HG03558 (cell line): ENCODE measurements around the gene ADAMTS7.
"Not testable (repeated sequence)": the region's sequence is repeated elsewhere in the genome, so short reads cannot be mapped to it uniquely, and the experiment has no call there.

Source experiments
- ATAC-seq: cut with Tn5 transposase; IDR thresholded peaks from one replicate; pipeline ENCODE4 v1.9.1; 2021; ENCODE audit warnings: moderate number of reproducible peaks; ENCODE audit not compliant: unreplicated experiment; ENCODE audit errors: extremely low read depth

The ADAMTS7 gene

GRCh38 chr15:78766641-78767071, 44.6 kb downstream of the ADAMTS7 start:
- not testable (repeated sequence) for ATAC-seq

- ATAC-seq = no peak
These were observed 45.2 kb downstream of the ADAMTS7 start for GRCh38 chr15:78766041-78766440.

GRCh38 chr15:78765154-78765860, 46.0 kb downstream of the ADAMTS7 start:
- not testable (repeated sequence) for ATAC-seq

- ATAC-seq = not testable (repeated sequence)
These were observed 46.7 kb downstream of the ADAMTS7 start for GRCh38 chr15:78764340-78765153.

- no peak for ATAC-seq
These were observed 47.4 kb downstream of the ADAMTS7 start for GRCh38 chr15:78763796-78764241.

GRCh38 chr15:78762985-78763795, 48.1 kb downstream of the ADAMTS7 start:
- no peak for ATAC-seq

- not testable (repeated sequence) for ATAC-seq
These were observed 48.8 kb downstream of the ADAMTS7 start for GRCh38 chr15:78762386-78762961.

- ATAC-seq = no peak
These were observed 49.3 kb downstream of the ADAMTS7 start for GRCh38 chr15:78761891-78762385.

GRCh38 chr15:78761475-78761874, 49.8 kb downstream of the ADAMTS7 start:
- ATAC-seq = not testable (repeated sequence)

GRCh38 chr15:78761020-78761419, 50.2 kb downstream of the ADAMTS7 start:
- no peak for ATAC-seq

GRCh38 chr15:78760091-78760882, 51.0 kb downstream of the ADAMTS7 start:
- ATAC-seq = not testable (repeated sequence)

GRCh38 chr15:78759361-78759998, 51.8 kb downstream of the ADAMTS7 start:
- not testable (repeated sequence) for ATAC-seq

- ATAC-seq = not testable (repeated sequence)
These were observed 52.6 kb downstream of the ADAMTS7 start for GRCh38 chr15:78758486-78759200.

- ATAC-seq = not testable (repeated sequence)
These were observed 53.2 kb downstream of the ADAMTS7 start for GRCh38 chr15:78758084-78758483.

GRCh38 chr15:78757636-78757905, 53.7 kb downstream of the ADAMTS7 start:
- ATAC-seq = no peak

GRCh38 chr15:78756781-78757635, 54.3 kb downstream of the ADAMTS7 start:
- peak; percentile 38 for ATAC-seq

- ATAC-seq = not testable (repeated sequence)
These were observed 55.2 kb downstream of the ADAMTS7 start for GRCh38 chr15:78755900-78756591.
